HEK293T (cell line): ENCODE results near the gene CD38.

Experiments
- CTCF ChIA-PET: fragments of 350-600 bp; formaldehyde crosslinking; extraction: SDS; loops from one replicate; lab custom pipeline; 2021; ENCODE audit warnings: antibody characterized with exemption, inconsistent platforms; lab: Yijun Ruan, JAX
- POLR2A ChIA-PET: fragments of 350-600 bp; formaldehyde crosslinking; extraction: SDS; loops from one replicate; lab custom pipeline; 2020; ENCODE audit warnings: antibody characterized with exemption, inconsistent platforms; lab: Yijun Ruan, JAX
- DNase-seq: peaks from one replicate; pipeline ENCODE4 v3.0.0; 2012; ENCODE audit warnings: mixed read lengths; ENCODE audit errors: extremely low spot score
- ARNT ChIP-seq: fragments of 450-650 bp; IDR thresholded peaks from 2 replicates; pipeline ENCODE4 v1.6.1; 2017; ENCODE audit warnings: mild to moderate bottlenecking
- BHLHE40 ChIP-seq: fragments of 450-650 bp; IDR thresholded peaks from 2 replicates; pipeline ENCODE4 v1.6.1; 2016; ENCODE audit warnings: mild to moderate bottlenecking, moderate library complexity, borderline replicate concordance
- CTBP1 ChIP-seq: fragments of 450-650 bp; IDR thresholded peaks from 2 replicates; pipeline ENCODE4 v1.6.1; 2016; ENCODE audit warnings: borderline replicate concordance
- ELF4 ChIP-seq: fragments of 450-650 bp; IDR thresholded peaks from 2 replicates; pipeline ENCODE4 v1.6.1; 2017; ENCODE audit warnings: antibody characterized with exemption
- FOXA1 ChIP-seq: fragments of 450-650 bp; IDR thresholded peaks from 2 replicates; pipeline ENCODE4 v1.6.1; 2016; ENCODE audit warnings: mild to moderate bottlenecking
- FOXK2 ChIP-seq: fragments of 450-650 bp; IDR thresholded peaks from 2 replicates; pipeline ENCODE4 v1.6.1; 2016; ENCODE audit warnings: mild to moderate bottlenecking
- FOXM1 ChIP-seq: fragments of 450-650 bp; IDR thresholded peaks from 2 replicates; pipeline ENCODE4 v1.6.1; 2017; ENCODE audit warnings: mild to moderate bottlenecking, borderline replicate concordance
- HDGF ChIP-seq: fragments of 450-650 bp; IDR thresholded peaks from 2 replicates; pipeline ENCODE4 v1.6.1; 2017; ENCODE audit warnings: antibody characterized with exemption, borderline replicate concordance
- L3MBTL2 ChIP-seq: fragments of 450-650 bp; conservative IDR thresholded peaks from 2 replicates; pipeline ENCODE4 v1.6.1; 2016; ENCODE audit warnings: mild to moderate bottlenecking
- LEF1 ChIP-seq: fragments of 450-650 bp; IDR thresholded peaks from 2 replicates; pipeline ENCODE4 v1.6.1; 2017; ENCODE audit warnings: mild to moderate bottlenecking, borderline replicate concordance
- NFRKB ChIP-seq: fragments of 450-650 bp; IDR thresholded peaks from 2 replicates; pipeline ENCODE4 v1.6.1; 2016; ENCODE audit warnings: mild to moderate bottlenecking, moderate library complexity
- SP1 ChIP-seq: fragments of 450-650 bp; IDR thresholded peaks from 2 replicates; pipeline ENCODE4 v1.6.1; 2017
- SUZ12 ChIP-seq: fragments of 450-650 bp; IDR thresholded peaks from 2 replicates; pipeline ENCODE4 v1.6.1; 2016; ENCODE audit warnings: mild to moderate bottlenecking
- TARDBP ChIP-seq: fragments of 450-650 bp; IDR thresholded peaks from 2 replicates; pipeline ENCODE4 v1.6.1; 2016
- ZNF384 ChIP-seq: fragments of 450-650 bp; IDR thresholded peaks from 2 replicates; pipeline ENCODE4 v1.6.1; 2016
- TF ChIP-seq, protein P1 (sequence below): fragments of 450-650 bp; IDR thresholded peaks from 2 replicates; pipeline ENCODE4 v1.6.1; 2016

The CD38 gene

GRCh38 chr4:15784959-15785634 is 7.0 kb downstream of the CD38 start:
- no peak for DNase-seq
- POLR2A ChIA-PET: no interaction called here
- CTCF ChIA-PET: no interaction called here
- TF ChIP-seq LEF1 (no peak), FOXA1 (no peak), BHLHE40 (no peak)

DNA sequence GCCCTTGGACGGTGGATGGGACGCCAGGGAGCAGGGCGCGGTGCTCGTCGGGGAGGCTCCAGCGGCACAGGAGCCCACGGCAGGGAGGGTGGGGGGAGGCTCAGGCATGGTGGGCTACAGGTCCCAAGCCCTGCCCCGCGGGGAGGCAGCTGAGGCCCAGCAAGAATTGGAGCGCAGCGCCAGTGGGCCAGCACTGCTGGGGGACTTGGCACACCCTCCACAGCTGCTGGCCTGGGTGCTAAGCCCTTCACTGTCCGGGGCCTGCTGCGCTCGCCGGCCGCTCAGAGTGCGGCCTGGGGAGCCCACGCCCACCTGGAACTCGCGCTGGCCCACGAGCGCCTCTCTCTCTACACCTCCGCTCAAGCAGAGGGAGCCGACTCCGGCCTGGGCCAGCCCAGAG is 8.6 kb downstream of the CD38 start:
- POLR2A ChIA-PET: no interaction called here
- no peak for TF ChIP-seq FOXK2
- no peak for TF ChIP-seq SP1
- TF ChIP-seq FOXM1: no peak
- no peak for TF ChIP-seq BHLHE40
- TF ChIP-seq NFRKB: no peak
- no peak for TF ChIP-seq SUZ12
- TF ChIP-seq LEF1: no peak
- no peak for TF ChIP-seq ELF4
- TF ChIP-seq TARDBP: no peak
- CTCF ChIA-PET: no interaction called here
- no peak for DNase-seq

- CTCF ChIA-PET: interaction anchor here (0.9 to 1.3 kb wide), 2 partner anchors 75 to 163 kb away, joined by 3 read pairs; no protein-coding TSS in a partner anchor
- POLR2A ChIA-PET: no interaction called here
Observed at GRCh38 chr4:15792974-15793373, 14.8 kb downstream of the CD38 start.

DNA sequence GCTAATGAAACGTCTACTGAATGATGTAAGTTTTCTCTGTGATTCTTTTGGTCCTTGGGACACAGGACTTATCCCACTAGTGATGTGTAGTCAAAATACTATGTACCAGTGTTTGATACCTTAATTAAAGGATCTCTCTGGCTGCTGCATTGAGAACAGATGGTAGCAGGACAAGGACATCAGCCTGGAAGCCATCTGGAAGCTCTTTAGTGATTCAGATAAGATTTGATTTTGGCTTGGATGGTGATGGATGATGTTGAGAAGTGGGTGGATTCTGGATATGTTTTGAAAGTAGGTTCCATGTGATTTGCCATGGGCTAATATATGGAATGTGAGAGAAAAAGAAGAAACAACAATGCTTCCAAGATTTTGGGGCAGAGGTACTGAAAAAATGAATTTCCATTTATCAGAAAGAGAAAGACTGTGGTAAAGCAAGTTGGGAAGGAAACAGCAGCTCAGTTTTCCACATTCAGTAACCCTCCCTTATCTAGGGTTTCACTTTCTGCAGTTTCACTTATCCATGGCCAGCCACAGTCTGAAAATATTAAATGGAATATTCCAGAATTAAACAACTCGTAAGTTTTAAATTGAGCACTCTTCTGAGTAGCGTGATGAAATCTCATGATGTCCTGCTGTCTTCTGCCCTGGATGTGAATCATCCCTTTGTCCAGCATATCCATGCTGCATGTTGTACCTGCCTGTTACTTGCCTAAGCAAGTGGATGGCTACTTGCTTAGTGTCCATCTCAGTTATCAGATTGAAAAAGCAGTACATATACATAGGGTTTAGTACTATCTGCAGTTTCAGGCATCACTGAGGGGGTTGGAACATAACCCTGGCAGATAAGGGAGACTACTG is 15.6 kb downstream of the CD38 start:
- CTCF ChIA-PET: interaction anchor here (0.9 to 1.3 kb wide), 2 partner anchors 75 to 163 kb away, joined by 3 read pairs; no protein-coding TSS in a partner anchor

More at GRCh38 chr4:15792974-15793373, 14.8 kb downstream of the CD38 start:
- no peak for DNase-seq
- TF ChIP-seq, protein P1, sequence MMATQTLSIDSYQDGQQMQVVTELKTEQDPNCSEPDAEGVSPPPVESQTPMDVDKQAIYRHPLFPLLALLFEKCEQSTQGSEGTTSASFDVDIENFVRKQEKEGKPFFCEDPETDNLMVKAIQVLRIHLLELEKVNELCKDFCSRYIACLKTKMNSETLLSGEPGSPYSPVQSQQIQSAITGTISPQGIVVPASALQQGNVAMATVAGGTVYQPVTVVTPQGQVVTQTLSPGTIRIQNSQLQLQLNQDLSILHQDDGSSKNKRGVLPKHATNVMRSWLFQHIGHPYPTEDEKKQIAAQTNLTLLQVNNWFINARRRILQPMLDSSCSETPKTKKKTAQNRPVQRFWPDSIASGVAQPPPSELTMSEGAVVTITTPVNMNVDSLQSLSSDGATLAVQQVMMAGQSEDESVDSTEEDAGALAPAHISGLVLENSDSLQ: 0 out of 2 replicates have a peak, but pooled peaks have one; percentile 11
- TF ChIP-seq FOXK2 (no peak), CTBP1 (no peak)

DNA sequence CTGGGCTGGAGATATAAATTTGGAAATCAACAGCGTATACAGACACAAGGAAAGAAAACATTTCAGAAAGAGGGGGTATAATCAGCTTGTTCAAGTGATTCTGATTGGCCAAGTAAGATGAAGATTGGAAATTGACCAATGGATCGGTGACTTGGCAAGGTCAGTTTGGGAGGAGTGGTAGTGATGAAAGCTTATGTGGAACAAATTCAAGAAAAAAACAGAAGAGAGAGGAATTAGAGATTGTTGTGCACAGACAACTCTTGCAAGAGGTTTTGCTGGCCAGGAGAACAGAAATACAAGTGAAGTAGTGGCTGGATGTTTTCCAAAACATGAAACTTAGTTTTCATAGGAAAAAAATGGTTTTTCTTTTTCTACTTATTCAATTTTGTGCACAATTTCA is 16.3 kb downstream of the CD38 start:
- no peak for DNase-seq
- ChIA-PET CTCF (no interaction called here), POLR2A (no interaction called here)
- TF ChIP-seq ARNT (no peak), NFRKB (no peak), ZNF384 (no peak), TARDBP (no peak), SUZ12 (no peak), SP1 (no peak), HDGF (no peak)
- TF ChIP-seq, protein P1: no peak

More for the DNA sequence above, 15.6 kb downstream of the CD38 start:
- no peak for DNase-seq
- no peak for TF ChIP-seq ELF4
- no peak for TF ChIP-seq FOXK2
- TF ChIP-seq, protein P1: no peak
- TF ChIP-seq CTBP1: no peak
- no peak for TF ChIP-seq BHLHE40
- no peak for TF ChIP-seq L3MBTL2
- TF ChIP-seq SUZ12: no peak
- TF ChIP-seq LEF1: no peak
- TF ChIP-seq TARDBP: no peak
- no peak for TF ChIP-seq SP1
- TF ChIP-seq NFRKB: no peak
- TF ChIP-seq ZNF384: no peak
- no peak for TF ChIP-seq HDGF
- no peak for TF ChIP-seq ARNT
- POLR2A ChIA-PET: no interaction called here

DNA sequence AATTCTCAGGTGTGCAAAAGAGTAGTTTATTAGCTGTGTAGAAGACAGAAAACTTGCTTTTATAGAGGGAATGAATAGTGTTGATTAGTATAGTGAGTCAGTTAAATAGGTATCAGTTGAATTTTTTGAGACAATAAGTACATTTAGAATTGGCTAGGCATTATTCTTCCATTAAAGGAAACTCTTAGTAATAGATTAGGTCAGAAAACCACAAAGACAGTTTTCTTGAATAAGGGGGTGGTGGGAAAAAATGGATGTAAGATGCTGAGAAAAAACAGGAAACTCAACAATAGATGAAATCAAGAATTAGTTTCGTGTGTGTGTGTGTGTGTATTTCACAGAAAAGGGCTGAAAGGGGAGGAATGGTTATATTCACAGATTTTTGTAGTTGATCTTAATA is 16.8 kb downstream of the CD38 start:
- TF ChIP-seq FOXA1 (no peak), NFRKB (no peak), ARNT (no peak), HDGF (no peak), BHLHE40 (no peak), FOXM1 (no peak), SUZ12 (no peak), FOXK2 (no peak), ELF4 (no peak), L3MBTL2 (no peak)
- TF ChIP-seq, protein P1: no peak
- ChIA-PET CTCF (no interaction called here), POLR2A (no interaction called here)
- no peak for DNase-seq
